ENCODE results near the gene DPH7. TPM values are rescaled to one million over a fixed set of nuclear protein-coding genes. Genes with fewer than 3 reads are reported as not detected.
"Not testable (repeated sequence)": the region's sequence is repeated elsewhere in the genome, so short reads cannot be mapped to it uniquely, and the experiment has no call there.

DPH7 gene
- total RNA-seq, 1 experiment from 2014 or later = 35.9 TPM

DNA sequence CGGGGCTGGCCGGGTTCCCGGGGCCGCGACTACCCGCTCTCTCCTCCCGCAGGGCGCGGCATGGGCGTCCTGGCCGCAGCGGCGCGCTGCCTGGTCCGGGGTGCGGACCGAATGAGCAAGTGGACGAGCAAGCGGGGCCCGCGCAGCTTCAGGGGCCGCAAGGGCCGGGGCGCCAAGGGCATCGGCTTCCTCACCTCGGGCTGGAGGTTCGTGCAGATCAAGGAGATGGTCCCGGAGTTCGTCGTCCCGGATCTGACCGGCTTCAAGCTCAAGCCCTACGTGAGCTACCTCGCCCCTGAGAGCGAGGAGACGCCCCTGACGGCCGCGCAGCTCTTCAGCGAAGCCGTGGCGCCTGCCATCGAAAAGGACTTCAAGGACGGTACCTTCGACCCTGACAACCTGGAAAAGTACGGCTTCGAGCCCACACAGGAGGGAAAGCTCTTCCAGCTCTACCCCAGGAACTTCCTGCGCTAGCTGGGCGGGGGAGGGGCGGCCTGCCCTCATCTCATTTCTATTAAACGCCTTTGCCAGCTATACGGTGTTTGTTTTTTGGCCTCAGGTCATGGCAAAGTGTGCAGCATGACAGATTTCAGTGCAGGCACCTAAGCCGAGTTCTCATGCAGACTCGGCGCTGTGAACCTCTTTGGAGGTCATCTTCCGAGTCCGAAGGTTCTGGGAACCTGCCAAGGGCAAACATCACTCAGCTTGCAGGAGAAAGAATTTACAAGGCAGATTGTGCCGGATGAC, 26.5 kb downstream of the DPH7 start:
- Histone ChIP-seq H3K27me3 (ENCODE audit: control insufficient read depth, insufficient read depth, low read length) (no peaks in the 10 kb centered on the region), H3K9me3 (ENCODE audit: control insufficient read depth, insufficient read depth, low read depth, low read length) (no peaks in the 10 kb centered on the region), H3K4me1 (ENCODE audit: control insufficient read depth, insufficient read depth, low read length) (peaks cover 4% of the 10 kb centered on the region; the same call in 1 of the 2 replicates), H3K36me3 (ENCODE audit: control insufficient read depth, insufficient read depth, low read length) (peaks cover 3% of the 10 kb centered on the region), H3K27ac (ENCODE audit: low read length) (peak overlapping the region; percentile 82), H3K4me3 (ENCODE audit: low read depth in 2 of 2, low read length in 2 of 2) (peak overlapping the region; percentile 68 to 80)
- TF ChIP-seq SIN3A (IDR thresholded peaks at IDR 0.05; ENCODE audit: borderline replicate concordance, insufficient read depth, low read depth, low read length) (no peak), POLR2AphosphoS5 (IDR thresholded peaks at IDR 0.05; ENCODE audit: low read depth, low read length) (no peak), TCF7L2 (IDR thresholded peaks at IDR 0.05; ENCODE audit: low read depth, low read length) (no peak)
- TF ChIP-seq, protein P1, sequence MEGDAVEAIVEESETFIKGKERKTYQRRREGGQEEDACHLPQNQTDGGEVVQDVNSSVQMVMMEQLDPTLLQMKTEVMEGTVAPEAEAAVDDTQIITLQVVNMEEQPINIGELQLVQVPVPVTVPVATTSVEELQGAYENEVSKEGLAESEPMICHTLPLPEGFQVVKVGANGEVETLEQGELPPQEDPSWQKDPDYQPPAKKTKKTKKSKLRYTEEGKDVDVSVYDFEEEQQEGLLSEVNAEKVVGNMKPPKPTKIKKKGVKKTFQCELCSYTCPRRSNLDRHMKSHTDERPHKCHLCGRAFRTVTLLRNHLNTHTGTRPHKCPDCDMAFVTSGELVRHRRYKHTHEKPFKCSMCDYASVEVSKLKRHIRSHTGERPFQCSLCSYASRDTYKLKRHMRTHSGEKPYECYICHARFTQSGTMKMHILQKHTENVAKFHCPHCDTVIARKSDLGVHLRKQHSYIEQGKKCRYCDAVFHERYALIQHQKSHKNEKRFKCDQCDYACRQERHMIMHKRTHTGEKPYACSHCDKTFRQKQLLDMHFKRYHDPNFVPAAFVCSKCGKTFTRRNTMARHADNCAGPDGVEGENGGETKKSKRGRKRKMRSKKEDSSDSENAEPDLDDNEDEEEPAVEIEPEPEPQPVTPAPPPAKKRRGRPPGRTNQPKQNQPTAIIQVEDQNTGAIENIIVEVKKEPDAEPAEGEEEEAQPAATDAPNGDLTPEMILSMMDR (IDR thresholded peaks at IDR 0.05) = no peak
- TF ChIP-seq, protein P2, sequence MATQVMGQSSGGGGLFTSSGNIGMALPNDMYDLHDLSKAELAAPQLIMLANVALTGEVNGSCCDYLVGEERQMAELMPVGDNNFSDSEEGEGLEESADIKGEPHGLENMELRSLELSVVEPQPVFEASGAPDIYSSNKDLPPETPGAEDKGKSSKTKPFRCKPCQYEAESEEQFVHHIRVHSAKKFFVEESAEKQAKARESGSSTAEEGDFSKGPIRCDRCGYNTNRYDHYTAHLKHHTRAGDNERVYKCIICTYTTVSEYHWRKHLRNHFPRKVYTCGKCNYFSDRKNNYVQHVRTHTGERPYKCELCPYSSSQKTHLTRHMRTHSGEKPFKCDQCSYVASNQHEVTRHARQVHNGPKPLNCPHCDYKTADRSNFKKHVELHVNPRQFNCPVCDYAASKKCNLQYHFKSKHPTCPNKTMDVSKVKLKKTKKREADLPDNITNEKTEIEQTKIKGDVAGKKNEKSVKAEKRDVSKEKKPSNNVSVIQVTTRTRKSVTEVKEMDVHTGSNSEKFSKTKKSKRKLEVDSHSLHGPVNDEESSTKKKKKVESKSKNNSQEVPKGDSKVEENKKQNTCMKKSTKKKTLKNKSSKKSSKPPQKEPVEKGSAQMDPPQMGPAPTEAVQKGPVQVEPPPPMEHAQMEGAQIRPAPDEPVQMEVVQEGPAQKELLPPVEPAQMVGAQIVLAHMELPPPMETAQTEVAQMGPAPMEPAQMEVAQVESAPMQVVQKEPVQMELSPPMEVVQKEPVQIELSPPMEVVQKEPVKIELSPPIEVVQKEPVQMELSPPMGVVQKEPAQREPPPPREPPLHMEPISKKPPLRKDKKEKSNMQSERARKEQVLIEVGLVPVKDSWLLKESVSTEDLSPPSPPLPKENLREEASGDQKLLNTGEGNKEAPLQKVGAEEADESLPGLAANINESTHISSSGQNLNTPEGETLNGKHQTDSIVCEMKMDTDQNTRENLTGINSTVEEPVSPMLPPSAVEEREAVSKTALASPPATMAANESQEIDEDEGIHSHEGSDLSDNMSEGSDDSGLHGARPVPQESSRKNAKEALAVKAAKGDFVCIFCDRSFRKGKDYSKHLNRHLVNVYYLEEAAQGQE (IDR thresholded peaks at IDR 0.05; ENCODE audit: insufficient read depth in 1 of 2, low read depth in 2 of 2, low read length in 1 of 2) = no peak
- ATAC-seq = peak; percentile 63
- intact Hi-C loops (cut with micrococcal nuclease; ENCODE audit: unreplicated experiment) = no loop called here
- TSS peak; percentile 100 for BruUV-seq (replicated peaks)
- in situ Hi-C loops (cut with HindIII; ENCODE audit: low pct_unique_long_range_greater_than_20kb, low sequenced_read_pairs) = no loop called here
- no peak for DNase-seq (ENCODE audit: low read depth, low spot score)
- ChIA-PET POLR2A (no interaction called here), CTCF (no interaction called here)

DNA sequence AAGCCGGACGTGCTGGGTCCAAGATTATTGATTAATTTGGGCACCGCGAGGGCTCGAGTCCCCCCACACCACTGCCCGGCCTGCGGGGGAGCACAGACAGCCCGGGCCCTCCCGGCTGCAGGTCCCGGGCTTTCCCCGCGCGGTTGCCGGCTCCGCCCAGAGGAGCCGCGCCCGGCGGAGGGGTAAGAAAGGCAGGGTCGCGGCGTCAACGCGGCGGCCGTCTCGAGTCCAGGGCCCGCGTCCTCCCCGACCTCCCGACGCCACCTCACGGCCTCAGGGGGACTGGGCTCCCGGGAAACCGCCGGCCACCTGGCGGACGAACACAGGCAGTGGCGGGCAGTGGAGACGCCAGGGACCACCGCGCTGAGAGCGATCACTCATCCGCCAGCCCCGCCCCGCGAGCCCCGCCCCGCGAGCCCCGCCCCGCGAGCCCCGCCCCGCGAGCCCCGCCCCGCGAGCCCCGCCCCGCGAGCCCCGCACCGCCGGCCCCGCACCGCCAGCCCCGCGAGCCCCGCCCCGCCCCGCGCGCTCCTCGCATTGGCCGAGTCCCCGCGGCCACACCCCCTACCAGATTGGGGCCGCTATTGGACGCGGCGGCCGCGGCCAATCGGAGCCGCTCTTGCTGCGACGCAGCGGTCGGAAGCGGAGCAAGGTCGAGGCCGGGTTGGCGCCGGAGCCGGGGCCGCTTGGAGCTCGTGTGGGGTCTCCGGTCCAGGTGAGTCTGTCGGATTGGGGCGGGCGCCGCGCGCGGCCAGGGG, 27.3 kb downstream of the DPH7 start, which contains the start of gene MRPL41:
Gene MRPL41, plus strand, starts transcription at position 616 of the 758 bp plus-strand sequence. CDS start 203 bp downstream, outside the sequence.
- intact Hi-C loops (cut with micrococcal nuclease; ENCODE audit: unreplicated experiment) (no loop called here), in situ Hi-C loops (cut with HindIII; ENCODE audit: low pct_unique_long_range_greater_than_20kb, low sequenced_read_pairs) (no loop called here)
- Histone ChIP-seq H3K36me3 (ENCODE audit: control insufficient read depth, insufficient read depth, low read length) (peaks cover 2% of the 10 kb centered on the region), H3K27ac (ENCODE audit: low read length) (peak within 1 kb of the TSS; percentile 82), H3K4me1 (ENCODE audit: control insufficient read depth, insufficient read depth, low read length) (peaks cover 4% of the 10 kb centered on the region; the same call in 1 of the 2 replicates), H3K27me3 (ENCODE audit: control insufficient read depth, insufficient read depth, low read length) (no peaks in the 10 kb centered on the region), H3K4me3 (ENCODE audit: low read depth in 2 of 2, low read length in 2 of 2) (peak within 1 kb of the TSS; percentile 68 to 80), H3K9me3 (ENCODE audit: control insufficient read depth, insufficient read depth, low read depth, low read length) (no peaks in the 10 kb centered on the region)
- ChIA-PET CTCF (no interaction called here), POLR2A (no interaction called here)
- TF ChIP-seq TCF7L2 (IDR thresholded peaks at IDR 0.05; ENCODE audit: low read depth, low read length) (no peak), POLR2AphosphoS5 (IDR thresholded peaks at IDR 0.05; ENCODE audit: low read depth, low read length) (peak; percentile 81), SIN3A (IDR thresholded peaks at IDR 0.05; ENCODE audit: borderline replicate concordance, insufficient read depth, low read depth, low read length) (0 out of 2 replicates have a peak, but pooled peaks have one; percentile 9)
- TF ChIP-seq, protein P1 (IDR thresholded peaks at IDR 0.05) = no peak; the same call in 1 of the 2 replicates
- TF ChIP-seq, protein P2 (IDR thresholded peaks at IDR 0.05; ENCODE audit: insufficient read depth in 1 of 2, low read depth in 2 of 2, low read length in 1 of 2) = no peak
- DNase-seq (ENCODE audit: low read depth, low spot score) (no peak), ATAC-seq (peak; percentile 95)
- no TSS peak for BruUV-seq (replicated peaks)

DNA sequence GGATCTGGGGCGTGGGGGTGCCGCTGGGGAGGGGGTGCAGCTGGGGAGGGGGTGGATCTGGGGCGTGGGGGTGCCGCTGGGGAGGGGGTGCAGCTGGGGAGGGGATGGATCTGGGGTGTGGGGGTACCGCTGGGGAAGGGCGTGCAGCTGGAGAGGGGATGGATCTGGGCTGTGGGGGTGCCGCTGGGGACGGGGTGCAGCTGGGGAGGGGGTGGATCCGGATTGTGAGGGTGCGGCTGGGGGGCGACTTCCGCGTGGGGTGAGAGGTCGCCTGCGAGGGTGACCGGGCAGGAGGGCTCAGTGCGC, 27.8 kb downstream of the DPH7 start:
- H3K9me3 ChIP-seq (ENCODE audit: control insufficient read depth, insufficient read depth, low read depth, low read length); H3K27me3 ChIP-seq (ENCODE audit: control insufficient read depth, insufficient read depth, low read length); CTCF ChIA-PET; H3K4me1 ChIP-seq (ENCODE audit: control insufficient read depth, insufficient read depth, low read length); ATAC-seq; in situ Hi-C loops (cut with HindIII; ENCODE audit: low pct_unique_long_range_greater_than_20kb, low sequenced_read_pairs); H3K36me3 ChIP-seq (ENCODE audit: control insufficient read depth, insufficient read depth, low read length); BruUV-seq (replicated peaks); DNase-seq (ENCODE audit: low read depth, low spot score); POLR2A ChIA-PET; intact Hi-C loops (cut with micrococcal nuclease; ENCODE audit: unreplicated experiment): not testable (repeated sequence)
- H3K27ac ChIP-seq (ENCODE audit: low read length) = peak overlapping the region; percentile 65
- H3K4me3 ChIP-seq (ENCODE audit: low read depth in 2 of 2, low read length in 2 of 2) = peak overlapping the region; percentile 54 to 62
